Measurements from ENCODE around the gene SERPINB1.
"Not testable (repeated sequence)": the region's sequence is repeated elsewhere in the genome, so short reads cannot be mapped to it uniquely, and the experiment has no call there.

DNA sequence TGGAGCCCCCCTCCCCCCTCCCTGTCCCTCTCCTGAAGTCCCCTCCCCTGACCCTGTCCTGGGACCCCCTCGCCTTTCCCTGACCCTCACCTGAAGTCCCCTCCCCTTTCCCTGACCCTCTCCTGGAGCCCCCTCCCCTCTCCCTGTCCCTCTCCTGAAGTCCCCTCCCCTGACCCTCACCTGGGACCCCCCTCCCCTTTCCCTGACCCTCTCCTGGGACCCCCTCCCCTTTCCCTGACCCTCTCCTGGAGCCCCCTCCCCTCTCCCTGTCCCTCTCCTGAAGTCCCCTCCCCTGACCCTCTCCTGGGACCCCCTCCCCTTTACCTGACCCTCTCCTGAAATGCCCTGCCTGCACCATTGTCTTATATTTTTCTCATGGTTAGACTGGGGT is 11.7 kb upstream of the SERPINB1 start:
- TF ChIP-seq, protein P1, sequence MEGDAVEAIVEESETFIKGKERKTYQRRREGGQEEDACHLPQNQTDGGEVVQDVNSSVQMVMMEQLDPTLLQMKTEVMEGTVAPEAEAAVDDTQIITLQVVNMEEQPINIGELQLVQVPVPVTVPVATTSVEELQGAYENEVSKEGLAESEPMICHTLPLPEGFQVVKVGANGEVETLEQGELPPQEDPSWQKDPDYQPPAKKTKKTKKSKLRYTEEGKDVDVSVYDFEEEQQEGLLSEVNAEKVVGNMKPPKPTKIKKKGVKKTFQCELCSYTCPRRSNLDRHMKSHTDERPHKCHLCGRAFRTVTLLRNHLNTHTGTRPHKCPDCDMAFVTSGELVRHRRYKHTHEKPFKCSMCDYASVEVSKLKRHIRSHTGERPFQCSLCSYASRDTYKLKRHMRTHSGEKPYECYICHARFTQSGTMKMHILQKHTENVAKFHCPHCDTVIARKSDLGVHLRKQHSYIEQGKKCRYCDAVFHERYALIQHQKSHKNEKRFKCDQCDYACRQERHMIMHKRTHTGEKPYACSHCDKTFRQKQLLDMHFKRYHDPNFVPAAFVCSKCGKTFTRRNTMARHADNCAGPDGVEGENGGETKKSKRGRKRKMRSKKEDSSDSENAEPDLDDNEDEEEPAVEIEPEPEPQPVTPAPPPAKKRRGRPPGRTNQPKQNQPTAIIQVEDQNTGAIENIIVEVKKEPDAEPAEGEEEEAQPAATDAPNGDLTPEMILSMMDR (IDR thresholded peaks at IDR 0.05 in 2 of 3, conservative IDR thresholded peaks at IDR 0.05 in 1 of 3; ENCODE audit: borderline replicate concordance in 1 of 3, insufficient read depth in 1 of 3, low read depth in 2 of 3, low read length in 2 of 3): not testable (repeated sequence)
- not testable (repeated sequence) for TF ChIP-seq ZNF274 (IDR thresholded peaks at IDR 0.05; ENCODE audit: low read depth, low read length); POLR2A (IDR thresholded peaks at IDR 0.05; ENCODE audit: borderline replicate concordance, extremely low read depth, insufficient read depth, insufficient read length); FOSL1 (IDR thresholded peaks at IDR 0.05; ENCODE audit: low read depth); SIN3A (IDR thresholded peaks at IDR 0.05; ENCODE audit: low read depth)
- TF ChIP-seq, protein P2, sequence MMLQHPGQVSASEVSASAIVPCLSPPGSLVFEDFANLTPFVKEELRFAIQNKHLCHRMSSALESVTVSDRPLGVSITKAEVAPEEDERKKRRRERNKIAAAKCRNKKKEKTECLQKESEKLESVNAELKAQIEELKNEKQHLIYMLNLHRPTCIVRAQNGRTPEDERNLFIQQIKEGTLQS (IDR thresholded peaks at IDR 0.05): not testable (repeated sequence)
